GM12873 (cell line): ENCODE data around the gene PEX6.

Experiments used
- CTCF ChIP-seq: IDR thresholded peaks from 2 replicates; pipeline ENCODE4 v1.5.1; 2012; ENCODE audit warnings: low read depth, mild to moderate bottlenecking, moderate library complexity, low read length, control low read depth; ENCODE audit not compliant: insufficient read depth; ENCODE audit errors: missing control alignments

The PEX6 gene

GRCh38 chr6:42962096-42962495 is 16.9 kb downstream of the PEX6 start:
- no peak for TF ChIP-seq CTCF

- TF ChIP-seq CTCF: no peak
Measured at GRCh38 chr6:42961020-42961470, 17.9 kb downstream of the PEX6 start.

DNA sequence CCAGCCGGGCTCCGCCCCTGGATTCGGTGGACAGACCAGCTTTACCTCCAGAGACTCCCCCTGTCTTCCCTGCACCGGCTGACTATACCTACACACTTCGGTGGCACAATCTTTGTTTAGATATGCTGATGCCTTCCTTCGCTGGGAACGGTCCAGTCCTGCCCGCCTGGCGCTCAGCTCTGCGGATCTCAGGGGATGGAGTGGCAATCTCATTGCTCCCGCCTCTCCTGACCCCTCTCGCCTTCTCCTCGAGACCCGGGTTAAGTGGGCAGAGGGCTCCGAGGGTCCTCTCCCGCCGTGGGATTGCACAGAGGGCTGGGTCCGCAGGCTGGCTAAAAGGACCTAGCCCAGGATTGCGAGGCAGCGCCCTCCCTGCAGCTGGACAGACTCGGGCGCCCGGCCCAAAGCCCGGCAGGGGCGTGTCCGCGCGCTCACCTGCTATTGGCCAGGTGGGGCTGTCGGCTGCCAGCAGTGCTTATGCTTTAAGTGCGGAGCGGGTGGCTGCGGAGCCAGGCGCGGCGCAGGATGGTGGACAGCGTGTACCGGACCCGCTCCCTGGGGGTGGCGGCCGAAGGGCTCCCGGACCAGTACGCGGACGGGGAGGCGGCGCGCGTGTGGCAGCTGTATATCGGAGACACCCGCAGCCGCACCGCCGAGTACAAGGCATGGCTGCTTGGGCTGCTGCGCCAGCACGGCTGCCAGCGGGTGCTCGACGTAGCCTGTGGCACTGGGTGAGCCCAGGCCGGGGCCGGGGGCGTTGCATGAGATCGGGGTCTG is 18.6 kb downstream of the PEX6 start, which contains the start of gene GNMT:
Gene GNMT, plus strand, starts transcription at position 512 of the 777 bp plus-strand sequence. Its CDS starts 14 bp downstream, at position 526.
- no peak for TF ChIP-seq CTCF

- no peak for TF ChIP-seq CTCF
Measured at GRCh38 chr6:42959917-42960242, 19.1 kb downstream of the PEX6 start.

GRCh38 chr6:42958125-42958524 is 20.9 kb downstream of the PEX6 start:
- no peak for TF ChIP-seq CTCF

DNA sequence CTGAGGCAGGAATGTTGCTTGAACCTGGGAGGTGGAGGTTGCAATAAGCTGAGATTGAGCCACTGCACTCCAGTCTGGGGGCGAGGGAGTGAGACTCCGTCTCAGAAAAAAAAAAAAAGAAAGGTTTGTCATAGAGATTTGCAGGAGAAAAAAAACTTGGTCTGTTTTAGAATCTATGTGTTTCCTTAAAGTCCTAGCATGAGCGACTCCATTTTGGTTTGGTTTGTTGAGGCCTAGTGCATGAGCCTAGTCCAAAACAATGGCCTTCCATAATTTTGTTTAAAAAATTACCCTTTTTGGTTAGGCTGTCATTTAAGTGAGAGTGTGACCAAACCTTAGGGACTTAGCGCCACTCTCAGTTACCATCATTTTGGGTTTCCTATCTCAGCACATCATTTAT is 26.6 kb downstream of the PEX6 start:
- no peak for TF ChIP-seq CTCF

DNA sequence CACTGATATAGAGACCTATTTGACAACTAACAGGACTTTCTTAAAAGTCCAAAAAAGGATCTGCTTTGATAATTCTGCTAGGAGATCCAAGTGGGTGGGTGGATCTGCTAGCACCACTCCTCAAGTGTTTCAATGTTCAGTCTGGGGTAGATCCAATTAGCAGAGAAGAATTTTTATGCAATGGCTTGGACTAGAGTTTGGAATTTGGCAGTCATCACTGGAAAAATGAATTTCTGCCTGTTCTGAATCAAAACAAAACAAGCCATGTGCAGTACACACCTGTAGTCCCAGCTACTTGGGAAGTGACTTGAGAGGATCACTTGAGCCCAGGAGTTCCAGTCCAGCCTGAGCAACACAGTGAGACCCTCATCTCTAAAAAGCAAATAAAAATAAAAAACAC is 31.0 kb downstream of the PEX6 start:
- TF ChIP-seq CTCF: no peak
